HL-60/S4 treated with retinoic acid at 250 ng/mL for 4 days and 3 days (cell line): Measurements from ENCODE around the gene CYP4A22.

Source experiments
- in situ Hi-C: fragments of 300-500 bp; cut with MboI; formaldehyde crosslinking; loops from 2 replicates; pipeline ENCODE4 v1.7.0; 2022; ENCODE audit warnings: low sequenced_read_pairs

The CYP4A22 gene

DNA sequence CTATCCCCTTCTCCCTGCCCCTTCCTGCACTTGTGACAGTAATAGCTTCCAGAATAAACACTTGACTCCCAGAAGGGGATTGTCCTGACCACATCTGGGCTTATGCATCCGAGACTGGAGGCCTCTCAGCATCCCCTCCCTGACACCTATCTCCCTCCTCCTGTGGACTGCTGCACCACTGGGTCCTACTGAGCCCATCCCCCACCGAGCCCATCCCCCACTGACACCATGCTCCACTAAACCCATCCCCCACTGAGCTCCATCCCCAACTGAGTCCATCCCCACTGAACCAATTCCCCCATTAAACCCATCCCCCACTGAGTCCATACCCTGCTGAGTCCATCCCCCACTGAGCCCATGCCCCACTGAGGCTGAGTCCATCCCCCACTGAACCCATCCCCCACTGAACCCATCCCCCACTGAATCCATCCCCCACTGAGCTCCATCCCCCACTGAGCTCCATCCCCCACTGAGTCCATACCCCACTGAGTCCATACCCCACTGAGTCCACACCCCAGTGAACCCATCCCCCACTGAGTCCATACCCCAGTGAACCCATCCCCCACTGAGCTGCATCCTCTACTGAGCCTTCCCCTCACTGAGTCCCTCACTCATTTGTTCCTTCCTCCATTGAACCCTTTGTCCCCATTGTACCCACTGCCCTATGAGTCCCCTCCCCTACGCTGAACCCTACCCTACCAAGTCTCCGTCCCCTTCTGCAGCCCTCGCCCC lies 47.0 kb downstream of the CYP4A22 start:
- in situ Hi-C loops = loop anchor here (25.0 kb wide), 1 partner anchor 528 kb away; no protein-coding TSS in a partner anchor

DNA sequence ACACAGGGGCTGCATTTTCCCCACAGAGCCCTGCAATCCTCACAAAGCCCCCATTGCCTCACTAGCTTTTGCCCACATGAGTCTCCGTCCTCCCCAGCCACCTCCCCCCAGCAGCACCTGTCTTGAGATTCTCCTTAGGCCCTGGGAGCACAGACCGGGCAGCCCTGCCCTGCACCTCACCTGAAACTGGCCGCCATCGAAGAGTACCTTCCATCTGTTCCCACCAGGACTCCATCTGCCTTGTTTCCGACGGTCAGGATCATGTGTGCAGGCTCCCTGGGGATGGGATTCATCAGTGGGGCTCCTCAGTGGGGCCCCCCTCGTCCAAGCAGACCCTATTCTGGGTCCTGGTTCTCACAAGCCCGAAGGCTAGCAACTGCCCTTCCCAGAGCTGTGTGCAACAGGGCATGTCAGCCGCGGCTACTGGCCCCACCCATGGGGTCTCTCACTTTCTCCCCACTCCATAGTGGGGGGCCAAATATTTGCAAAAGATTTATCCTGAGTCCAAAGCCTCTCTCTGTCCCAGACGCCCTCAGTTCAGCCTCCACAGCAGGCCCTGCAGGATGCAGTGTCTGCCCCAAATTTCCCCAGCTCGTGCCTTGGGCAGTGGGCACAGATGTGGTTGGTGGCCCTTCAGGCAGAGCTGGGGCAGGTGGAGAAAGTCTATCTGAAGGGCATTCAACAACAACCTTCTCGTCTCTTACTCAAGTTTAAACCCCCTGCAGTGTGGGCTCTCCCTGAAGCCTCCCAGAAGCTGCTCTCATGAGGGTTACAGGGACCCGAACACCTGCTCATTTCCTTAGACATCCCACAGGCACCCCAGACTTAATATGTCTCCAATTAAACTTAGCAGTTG lies 47.8 kb downstream of the CYP4A22 start:
- in situ Hi-C loops = loop anchor here (25.0 kb wide), 1 partner anchor 527 kb away; no protein-coding TSS in a partner anchor

DNA sequence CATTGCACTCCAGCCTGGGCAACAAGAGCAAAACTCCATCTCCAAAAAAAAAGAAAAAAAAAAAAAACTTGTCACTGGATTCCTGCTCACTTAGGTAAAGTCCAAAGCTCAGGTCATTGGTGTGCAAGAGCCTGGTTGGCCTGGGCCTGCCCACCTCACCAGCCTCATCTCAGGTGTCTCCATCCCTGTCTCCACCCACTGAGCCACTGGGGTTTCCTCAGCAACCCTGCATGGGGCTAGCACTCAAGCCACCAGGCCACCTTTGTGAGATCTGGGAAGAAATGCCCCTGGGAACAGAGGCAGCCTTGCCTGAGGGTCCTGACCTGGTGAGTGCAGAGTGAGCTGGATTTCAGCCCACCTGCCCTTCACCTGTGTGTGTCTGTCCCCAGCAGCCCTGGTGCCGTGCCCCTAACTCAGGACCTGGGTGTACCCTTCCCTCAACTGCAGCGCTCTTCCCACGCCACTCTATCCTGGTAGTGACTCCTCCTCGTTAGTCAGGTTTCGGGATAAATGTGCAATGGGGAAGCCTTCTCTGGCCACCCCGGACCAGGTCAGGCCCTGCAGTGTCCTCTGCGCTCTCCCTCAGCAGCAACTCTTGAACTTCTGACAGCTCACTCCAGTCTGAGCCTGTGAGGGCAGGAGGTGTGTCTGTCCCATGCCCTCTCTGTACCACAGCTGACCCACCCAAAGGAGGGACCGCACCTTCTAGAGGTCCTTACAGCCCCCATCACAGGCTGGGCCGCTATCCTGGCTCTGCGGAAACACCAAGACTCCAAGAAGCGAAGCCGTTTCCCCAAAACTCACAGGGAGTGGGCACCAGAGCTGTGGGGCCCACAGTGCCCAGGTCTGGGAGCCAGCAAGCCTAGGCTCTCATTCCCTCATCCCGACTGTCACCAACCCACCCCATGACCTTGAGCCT lies 49.3 kb downstream of the CYP4A22 start:
- in situ Hi-C loops = loop anchor here (25.0 kb wide), 1 partner anchor 526 kb away; no protein-coding TSS in a partner anchor

DNA sequence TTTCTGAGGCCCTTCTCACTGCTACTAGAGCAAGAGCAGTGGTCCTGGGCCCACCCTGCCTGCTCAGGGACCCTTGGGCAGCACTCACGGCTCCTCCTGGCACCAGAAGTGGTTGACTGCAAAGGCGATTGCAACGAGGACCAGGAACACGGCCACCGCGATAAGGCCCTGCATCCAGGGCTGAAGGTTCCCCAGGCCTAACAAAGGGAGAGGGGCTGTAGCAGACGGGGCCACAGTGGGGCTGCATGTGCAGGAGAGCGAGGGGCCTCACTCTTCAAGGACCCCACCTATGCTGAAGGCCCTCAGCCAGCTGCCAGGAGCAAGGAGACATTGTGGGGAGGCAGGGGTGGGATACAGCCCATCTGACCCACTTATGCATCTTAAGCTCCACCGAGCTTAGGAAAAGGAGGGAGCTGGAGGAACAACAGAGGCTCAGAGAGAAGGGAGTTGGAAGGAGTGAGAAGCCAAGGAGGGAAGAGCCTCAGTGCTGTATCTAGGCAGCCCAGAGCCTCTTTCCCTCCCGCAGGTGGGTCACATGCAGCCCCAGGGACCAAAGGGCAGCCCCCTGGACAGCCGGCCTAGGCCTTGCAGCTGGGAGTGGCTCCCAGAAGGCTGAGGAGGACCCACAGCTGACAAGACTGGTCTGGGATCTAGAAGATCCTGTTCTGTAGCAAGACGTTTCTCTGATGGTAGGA lies 50.1 kb downstream of the CYP4A22 start:
- in situ Hi-C loops = loop anchor here (25.0 kb wide), 1 partner anchor 525 kb away; no protein-coding TSS in a partner anchor

DNA sequence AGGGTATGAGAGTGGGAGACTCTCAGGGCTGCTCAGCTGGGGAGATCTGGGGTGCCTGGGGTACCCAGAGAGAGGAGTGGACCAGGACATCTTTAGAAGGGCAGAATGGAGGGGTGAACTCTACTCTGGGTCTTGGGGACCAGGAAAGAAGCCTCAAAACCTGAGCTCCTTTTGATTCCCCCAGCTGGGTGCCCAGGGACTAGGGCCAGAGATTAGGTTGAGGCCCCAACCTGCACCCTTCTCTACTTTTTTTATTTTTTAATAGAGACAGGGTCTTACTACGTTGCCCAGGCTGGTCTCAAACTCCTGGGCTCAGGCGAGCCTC lies 50.6 kb downstream of the CYP4A22 start:
- in situ Hi-C loops = loop anchor here (25.0 kb wide), 1 partner anchor 524 kb away; no protein-coding TSS in a partner anchor

DNA sequence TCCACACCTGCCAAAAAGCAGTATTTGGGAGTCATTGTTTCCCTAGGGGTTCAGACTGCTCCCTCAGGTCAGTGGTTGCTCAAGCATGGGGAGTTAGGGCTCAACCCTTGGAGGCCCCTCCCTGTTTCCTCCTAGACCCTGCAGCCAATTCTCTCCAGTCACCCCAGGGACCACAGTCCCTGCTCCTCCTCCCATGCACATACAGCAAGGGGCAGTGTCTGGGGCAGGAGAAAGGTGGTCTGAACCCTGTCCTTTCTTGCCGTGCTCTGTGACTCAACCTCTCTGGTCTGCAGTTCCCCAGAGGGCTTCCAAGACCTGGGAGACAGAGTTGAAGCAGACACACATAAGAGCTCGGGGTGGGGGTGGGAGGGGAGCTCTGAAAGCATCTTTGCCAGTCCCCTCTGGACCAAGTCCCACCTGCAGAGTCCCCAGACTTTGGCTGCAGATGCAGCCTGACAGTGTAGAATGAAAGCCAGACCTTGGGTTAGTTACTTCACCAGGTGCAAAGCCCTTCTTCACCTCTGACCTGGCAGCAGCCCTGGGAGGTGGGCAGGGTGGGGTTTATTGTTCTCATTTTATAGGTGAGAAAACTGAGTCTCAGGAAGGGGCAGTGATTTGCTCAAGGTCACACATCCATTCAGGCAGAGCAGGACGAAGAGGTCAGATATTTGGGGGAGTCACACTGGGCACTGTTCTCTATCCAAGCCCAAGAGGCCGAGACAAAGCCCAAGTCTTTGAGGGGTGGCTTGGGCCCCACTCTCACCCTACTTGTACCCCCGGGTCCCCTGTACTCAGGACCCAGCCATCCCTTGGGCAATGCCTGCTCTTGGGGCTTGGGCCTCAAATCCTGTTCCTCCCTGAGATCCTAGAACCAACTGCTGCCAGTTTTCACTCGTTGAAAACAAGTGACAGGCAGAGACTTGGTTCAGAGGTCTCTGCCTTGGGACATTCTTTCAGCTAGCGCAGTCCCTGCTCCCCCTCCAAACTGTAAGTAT lies 51.8 kb downstream of the CYP4A22 start:
- in situ Hi-C loops = loop anchor here (25.0 kb wide), 1 partner anchor 523 kb away; no protein-coding TSS in a partner anchor

DNA sequence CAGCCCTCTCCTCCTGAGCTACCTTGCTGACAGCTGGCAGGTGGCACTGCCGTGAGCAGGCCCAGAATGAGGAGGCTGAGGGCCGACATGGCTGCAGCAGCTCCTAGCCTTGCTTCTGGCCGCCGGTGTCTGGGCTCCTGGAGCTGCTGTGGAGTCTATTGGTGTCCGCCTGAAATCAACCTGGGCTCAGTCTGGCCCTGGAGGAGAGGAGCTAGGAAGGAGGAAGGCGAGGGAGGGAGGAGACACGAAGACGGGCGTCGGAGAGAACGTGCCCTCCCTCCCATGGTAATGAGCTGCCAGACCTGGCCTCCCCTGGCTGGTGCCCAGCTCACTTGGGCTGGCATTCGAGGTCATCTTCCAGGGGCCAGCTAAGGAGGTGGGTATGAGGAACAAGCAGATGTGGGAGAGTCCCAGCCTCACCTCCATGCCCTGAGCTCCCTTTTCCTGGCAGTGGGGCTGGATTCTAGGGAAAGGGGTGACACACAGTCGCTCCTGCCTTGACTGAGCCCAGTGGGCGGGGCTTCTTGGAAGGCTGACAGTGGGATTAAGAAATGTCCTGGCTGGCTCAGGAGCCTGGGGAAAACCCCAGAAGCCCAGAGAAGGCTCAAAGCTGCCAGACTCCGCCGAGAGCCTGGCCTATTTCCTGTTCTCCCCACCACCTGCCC lies 52.7 kb downstream of the CYP4A22 start, which contains the start of gene PDZK1IP1:
TSS of gene PDZK1IP1 (minus strand) at position 193 of the 665 bp plus-strand sequence. CDS start at position 89, 104 bp downstream.
- in situ Hi-C loops = loop anchor here (25.0 kb wide), 1 partner anchor 522 kb away; no protein-coding TSS in a partner anchor

DNA sequence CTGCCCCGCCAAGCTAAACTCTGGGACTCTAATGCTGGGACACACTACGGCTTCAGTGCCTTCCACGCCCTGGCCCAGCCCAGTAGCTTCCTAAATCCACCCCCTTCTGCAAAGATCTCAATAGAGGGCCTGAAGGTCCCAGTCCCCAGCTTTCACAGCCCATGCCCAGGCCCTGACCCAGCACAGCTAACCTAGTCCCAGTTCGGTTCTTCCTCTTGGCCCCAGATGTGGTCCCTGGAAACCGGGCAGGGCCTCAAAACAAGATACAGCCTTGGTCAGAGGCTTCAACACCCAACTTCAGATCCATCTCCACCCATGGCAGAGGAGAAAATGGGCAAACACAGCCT lies 53.2 kb downstream of the CYP4A22 start:
- in situ Hi-C loops = loop anchor here (25.0 kb wide), 1 partner anchor 522 kb away; no protein-coding TSS in a partner anchor

DNA sequence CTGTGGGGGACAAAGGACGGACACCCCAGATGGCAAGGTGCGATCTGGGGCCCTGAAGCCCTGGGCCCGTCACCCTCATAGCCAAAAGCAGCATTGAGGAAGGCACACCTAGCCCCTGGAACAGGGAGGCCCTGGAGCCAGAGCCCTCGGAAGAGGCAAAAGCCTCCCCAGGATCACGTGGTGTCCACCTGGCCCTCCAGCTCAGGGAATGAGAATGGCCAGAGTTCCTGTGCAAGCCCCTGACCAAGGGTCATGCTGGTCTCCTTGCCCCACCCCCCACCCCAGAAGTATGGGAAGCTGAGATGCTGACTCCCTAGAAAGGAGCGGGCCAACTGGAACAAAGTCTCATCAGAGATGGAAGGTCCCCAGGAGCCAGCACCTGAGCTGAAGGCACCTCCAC lies 53.6 kb downstream of the CYP4A22 start:
- in situ Hi-C loops = loop anchor here (25.0 kb wide), 1 partner anchor 521 kb away; no protein-coding TSS in a partner anchor

DNA sequence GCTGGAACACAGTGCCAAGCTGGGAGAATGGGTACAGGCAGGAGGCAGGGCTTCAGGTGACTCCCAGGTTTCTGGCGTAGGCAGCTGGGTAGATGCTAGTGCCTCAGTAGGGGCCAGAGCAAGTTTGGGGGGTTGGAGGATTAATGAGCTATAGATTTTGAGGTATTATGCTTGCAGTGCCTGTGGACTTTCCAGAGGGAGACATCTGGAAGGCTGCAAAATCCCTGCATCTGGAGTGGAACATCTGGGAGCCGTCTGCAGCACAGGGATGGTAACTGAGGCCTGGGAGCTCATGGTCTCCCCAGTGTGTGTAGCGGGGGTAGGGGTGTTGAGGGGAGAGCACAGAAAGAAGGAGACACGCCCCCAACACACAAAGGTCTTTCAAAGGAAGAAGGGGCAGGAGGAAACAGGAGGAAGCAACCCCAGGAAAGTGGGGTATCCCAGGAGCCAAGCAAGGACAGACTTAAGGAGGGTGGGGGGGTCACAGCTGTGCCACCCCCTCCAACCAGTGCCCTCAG lies 54.8 kb downstream of the CYP4A22 start:
- in situ Hi-C loops = loop anchor here (25.0 kb wide), 1 partner anchor 520 kb away; no protein-coding TSS in a partner anchor

DNA sequence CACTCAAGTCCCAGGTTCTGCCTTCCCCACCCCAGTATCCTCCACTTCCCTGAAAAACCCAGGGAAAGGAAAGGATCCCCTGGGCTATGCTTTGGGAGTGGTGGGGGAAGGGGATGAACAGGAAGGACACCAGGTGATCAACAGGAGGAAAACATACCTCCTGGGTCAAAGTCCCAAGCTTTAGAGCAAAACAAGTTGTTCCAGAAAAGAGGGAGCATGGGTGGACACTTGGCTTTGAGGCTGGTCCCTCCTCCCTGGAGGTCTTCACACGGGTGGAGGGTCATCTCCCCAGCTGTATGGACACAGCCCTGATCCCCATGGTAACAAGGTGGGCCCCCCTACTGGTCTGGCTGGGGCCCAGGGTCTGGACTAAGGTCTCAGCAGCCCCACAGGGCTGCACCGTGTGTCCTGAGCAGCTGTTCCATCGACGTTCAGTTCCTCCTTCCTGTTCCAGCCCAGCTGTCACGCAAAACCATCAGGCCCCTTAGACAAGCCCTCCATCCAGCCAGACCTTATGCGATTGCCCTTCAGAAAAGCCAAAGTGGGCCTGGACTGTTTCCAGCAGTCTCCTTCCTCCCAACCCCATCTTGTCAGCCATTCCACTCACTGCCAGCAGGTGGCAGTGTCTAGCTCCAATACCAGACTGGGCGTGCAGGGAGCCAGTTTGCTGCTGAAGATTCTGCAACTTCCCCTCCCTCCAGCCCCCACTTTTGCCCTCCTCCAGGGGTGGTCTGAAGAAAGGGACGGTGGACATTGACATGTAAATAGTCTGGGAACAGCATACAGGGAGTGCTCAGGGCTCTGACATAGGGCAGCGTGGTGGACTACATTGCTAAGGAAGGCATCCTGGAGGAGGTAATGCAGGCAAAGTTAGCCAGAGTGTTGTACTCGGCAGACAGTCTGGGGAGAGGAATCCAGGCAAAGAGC lies 55.5 kb downstream of the CYP4A22 start:
- in situ Hi-C loops = loop anchor here (25.0 kb wide), 1 partner anchor 520 kb away; no protein-coding TSS in a partner anchor

DNA sequence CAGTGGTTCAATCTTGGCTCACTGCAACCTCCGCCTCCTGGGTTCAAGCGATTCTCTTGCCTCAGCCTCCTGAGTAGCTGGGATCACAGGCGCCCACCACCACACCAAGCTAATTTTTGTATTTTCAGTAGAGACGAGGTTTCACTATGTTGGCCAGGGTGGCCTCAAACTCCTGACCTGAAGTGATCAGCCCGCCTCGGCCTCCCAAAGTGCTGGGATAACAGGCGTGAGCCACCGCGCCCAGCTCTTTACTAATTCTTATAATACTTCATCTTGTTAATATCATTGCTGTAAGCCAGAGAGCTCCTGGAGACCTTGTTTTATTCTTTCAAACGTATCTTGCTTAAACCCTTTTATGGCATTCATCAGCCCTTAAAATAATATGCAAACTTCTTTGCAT lies 56.3 kb downstream of the CYP4A22 start:
- in situ Hi-C loops = loop anchor here (25.0 kb wide), 1 partner anchor 519 kb away; no protein-coding TSS in a partner anchor

DNA sequence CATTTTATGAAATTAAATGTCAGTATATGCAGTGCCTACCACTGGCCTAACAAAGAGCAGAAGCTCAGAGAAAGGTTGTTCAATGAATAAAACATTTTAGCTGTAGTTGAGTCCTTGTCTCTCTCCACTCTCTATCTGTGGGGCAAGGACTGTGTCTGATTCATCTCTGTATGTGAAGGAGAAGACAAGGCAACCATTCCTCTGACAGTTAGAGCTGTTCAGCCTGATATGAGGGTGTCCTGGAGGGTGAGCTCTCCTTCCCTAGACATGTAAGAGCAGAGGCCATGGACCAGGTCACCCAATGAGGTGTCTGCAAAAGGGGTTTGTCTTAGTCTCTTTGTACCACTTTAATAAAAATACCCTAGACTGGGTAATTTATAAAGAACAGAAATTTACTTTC lies 57.1 kb downstream of the CYP4A22 start:
- in situ Hi-C loops = loop anchor here (25.0 kb wide), 1 partner anchor 518 kb away; no protein-coding TSS in a partner anchor

DNA sequence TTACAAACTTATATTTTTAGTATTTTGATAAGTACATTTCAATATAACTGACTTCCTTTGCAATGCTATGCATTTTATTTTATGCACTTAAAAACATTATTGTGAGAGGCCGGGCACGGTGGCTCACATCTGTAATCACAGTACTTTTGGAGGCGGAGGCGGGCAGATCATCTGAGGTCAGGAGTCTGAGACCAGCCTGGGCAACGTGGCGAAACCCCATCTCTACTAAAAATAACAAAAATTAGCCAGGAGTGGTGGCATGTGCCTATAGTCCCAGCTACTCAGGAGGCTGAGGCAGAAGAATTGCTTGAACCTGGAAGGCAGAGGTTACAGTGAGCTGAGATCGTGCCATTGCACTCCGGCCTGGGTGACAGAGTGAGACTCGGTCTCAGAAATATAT lies 58.7 kb downstream of the CYP4A22 start:
- in situ Hi-C loops = loop anchor here (25.0 kb wide), 1 partner anchor 516 kb away; no protein-coding TSS in a partner anchor

DNA sequence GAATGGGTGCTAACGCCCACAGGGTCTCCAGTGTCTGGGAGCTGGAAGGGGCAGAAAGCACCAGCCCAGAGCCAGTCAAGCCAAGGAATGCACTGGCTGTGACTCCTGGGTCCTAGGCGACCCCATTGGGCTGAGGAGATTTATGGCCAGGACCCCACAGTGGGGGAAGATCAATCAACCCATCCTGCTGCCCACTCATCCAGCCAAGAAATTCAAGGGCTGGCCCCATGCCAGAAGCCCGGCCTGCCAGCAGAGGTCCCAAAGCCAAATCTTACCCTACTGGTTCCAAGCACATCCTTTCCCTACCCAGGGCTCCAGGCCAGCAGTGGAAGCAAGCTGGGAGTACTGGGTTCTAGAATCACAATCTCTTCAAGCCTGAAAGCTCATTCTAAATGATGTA lies 59.4 kb downstream of the CYP4A22 start:
- in situ Hi-C loops = loop anchor here (25.0 kb wide), 1 partner anchor 516 kb away; no protein-coding TSS in a partner anchor

DNA sequence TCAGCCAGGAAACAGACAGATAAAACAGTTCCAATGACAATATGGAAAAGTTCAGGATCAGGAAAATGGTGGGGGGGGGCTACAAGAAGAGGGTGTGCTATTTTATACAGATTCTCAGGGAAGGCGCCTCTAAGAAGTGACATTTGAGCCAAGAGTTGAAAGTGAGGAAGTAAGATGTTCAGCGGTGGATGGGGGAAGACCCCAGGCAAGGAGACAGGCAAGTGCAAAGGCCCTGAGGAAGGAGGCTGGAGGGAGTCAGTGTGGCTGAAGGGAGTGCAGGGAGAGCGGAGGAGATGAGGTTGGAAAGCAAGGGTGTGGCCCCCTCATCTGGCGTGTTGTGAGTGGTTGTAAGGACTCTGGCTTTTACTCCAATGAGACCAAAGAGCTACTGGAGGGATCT lies 61.0 kb downstream of the CYP4A22 start:
- in situ Hi-C loops = loop anchor here (25.0 kb wide), 1 partner anchor 514 kb away; no protein-coding TSS in a partner anchor
